Endothelial cell of umbilical vein (primary cell): ENCODE measurements around the gene ITPKB. TPM values are rescaled to one million over a fixed set of nuclear protein-coding genes. Genes with fewer than 3 reads are reported as not detected.

ENCODE experiments used
- BruUV-seq: library from RNA; stranded (reverse); fragments of 400-500 nt; replicated peaks from 2 replicates; lab custom pipeline; 2021; lab: Mats Ljungman, UMichigan
- CTCF ChIA-PET: fragments of 300-600, 350-600 bp; sonication (Branson Sonifier 250); formaldehyde crosslinking; loops from one replicate; lab custom pipeline; 2021; ENCODE audit warnings: antibody characterized with exemption, inconsistent platforms; lab: Charles Lee
- POLR2A ChIA-PET: fragments of 300-600, 350-600 bp; sonication (Branson Sonifier 250); formaldehyde crosslinking; loops from one replicate; lab custom pipeline; 2021; ENCODE audit warnings: antibody characterized with exemption, inconsistent platforms; lab: Charles Lee
- DNase-seq: peaks from one replicate; pipeline ENCODE4 v3.0.0-alpha.2; 2011; ENCODE audit warnings: low read depth, low spot score
- FAIRE-seq: peaks from 2 replicates; lab custom pipeline; 2011; peaks lifted over from hg19 to GRCh38; lab: Jason Lieb, UNC
- H2AFZ ChIP-seq: 2 replicates; pipeline ENCODE4 v1.6.0; 2012; ENCODE audit warnings: low read depth, low read length, control low read depth, inconsistent platforms
- H3K27ac ChIP-seq: 2 replicates; pipeline ENCODE4 v1.5.1; 2011; ENCODE audit warnings: low read depth, mild to moderate bottlenecking, control low read depth, low read length, moderate library complexity; ENCODE audit not compliant: insufficient read depth
- H3K27me3 ChIP-seq, 2 experiments: 2 replicates each; pipeline versions ENCODE4 v1.6.0 to v1.6.1; 2011; ENCODE audit warnings: low read length in 2 of 2, mixed read lengths in 1 of 2; ENCODE audit not compliant: control insufficient read depth in 2 of 2, insufficient read depth in 2 of 2
- H3K36me3 ChIP-seq, 2 experiments: 2 replicates in 1 of 2; 3 replicates in 1 of 2; pipeline ENCODE4 v1.5.1; 2011; ENCODE audit warnings: low read length in 2 of 2, mild to moderate bottlenecking in 1 of 2, moderate library complexity in 1 of 2; ENCODE audit not compliant: control insufficient read depth in 2 of 2, insufficient read depth in 2 of 2; ENCODE audit errors: extremely low read depth in 1 of 2
- H3K4me1 ChIP-seq: 3 replicates; pipeline ENCODE4 v1.5.1; 2011; ENCODE audit warnings: mild to moderate bottlenecking, low read length; ENCODE audit not compliant: control insufficient read depth, insufficient read depth; ENCODE audit errors: extremely low read depth
- H3K4me2 ChIP-seq: 2 replicates; pipeline ENCODE4 v1.6.1; 2011; ENCODE audit warnings: low read length, control low read depth, mixed read lengths; ENCODE audit not compliant: insufficient read depth
- H3K4me3 ChIP-seq, 3 experiments: fragments of 200-600 bp in 1 of 3; sonication (generic), shearing (Covaris generic) in 1 of 3; replicated peaks in 1 of 3; 2 replicates each; pipeline ENCODE4 v1.5.1; 2011 to 2016; ENCODE audit warnings: control low read depth in 3 of 3, low read length in 3 of 3, mild to moderate bottlenecking in 2 of 3, inconsistent platforms in 1 of 3, low read depth in 1 of 3, moderate library complexity in 1 of 3; ENCODE audit not compliant: insufficient read depth in 1 of 3
- H3K79me2 ChIP-seq: 2 replicates; pipeline ENCODE4 v1.6.0; 2012; ENCODE audit warnings: low read length, inconsistent platforms; ENCODE audit not compliant: control insufficient read depth, insufficient read depth
- H3K9ac ChIP-seq: replicated peaks from 2 replicates; pipeline ENCODE3; 2011; ENCODE audit warnings: low read length, control low read depth; ENCODE audit not compliant: insufficient read depth; ENCODE audit errors: extremely low read depth
- H3K9me1 ChIP-seq: replicated peaks from 3 replicates; pipeline ENCODE4 v1.6.0; 2011; ENCODE audit warnings: mild to moderate bottlenecking, low read length; ENCODE audit not compliant: control insufficient read depth, insufficient read depth; ENCODE audit errors: extremely low read depth
- H3K9me3 ChIP-seq: replicated peaks from 2 replicates; pipeline ENCODE4 v1.5.1; 2012; ENCODE audit warnings: low read length, inconsistent platforms; ENCODE audit not compliant: control insufficient read depth, insufficient read depth
- H4K20me1 ChIP-seq: replicated peaks from 2 replicates; pipeline ENCODE3; 2011; ENCODE audit warnings: mild to moderate bottlenecking, low read length; ENCODE audit not compliant: control insufficient read depth, insufficient read depth; ENCODE audit errors: extremely low read depth
- CTCF ChIP-seq, 2 donors: IDR thresholded peaks; 1 replicate in 1 of 2; 2 replicates in 1 of 2; pipeline ENCODE4 v1.5.1; 2011; ENCODE audit warnings: low read length in 2 of 2, mild to moderate bottlenecking in 2 of 2, moderate library complexity in 2 of 2, control low read depth in 1 of 2, inconsistent platforms in 1 of 2, low read depth in 1 of 2; ENCODE audit not compliant: insufficient read depth in 1 of 2; ENCODE audit errors: extremely low read depth in 1 of 2
- EZH2 ChIP-seq: IDR thresholded peaks from 2 replicates; pipeline ENCODE4 v1.6.1; 2012; ENCODE audit warnings: borderline replicate concordance, low read depth, mild to moderate bottlenecking, moderate library complexity, low read length, inconsistent platforms; ENCODE audit not compliant: severe bottlenecking
- FOS ChIP-seq: IDR thresholded peaks from 2 replicates; pipeline ENCODE4 v1.6.1; 2011; ENCODE audit warnings: mild to moderate bottlenecking, low read length, moderate library complexity, borderline replicate concordance; ENCODE audit not compliant: insufficient read depth
- GATA2 ChIP-seq: IDR thresholded peaks from 2 replicates; pipeline ENCODE4 v1.7.0; 2011; ENCODE audit warnings: low read depth, mild to moderate bottlenecking, moderate library complexity, mixed read lengths, low read length; ENCODE audit not compliant: insufficient read length, insufficient read depth
- JUN ChIP-seq: IDR thresholded peaks from 2 replicates; pipeline ENCODE4 v1.6.1; 2011; ENCODE audit warnings: borderline replicate concordance, low read depth; ENCODE audit not compliant: insufficient read length, insufficient read depth
- MAX ChIP-seq: IDR thresholded peaks from 2 replicates; pipeline ENCODE4 v1.6.1; 2011; ENCODE audit not compliant: insufficient read depth, insufficient read length
- MYC ChIP-seq: IDR thresholded peaks from one replicate; pipeline ENCODE4 v1.6.1; 2011; ENCODE audit warnings: mild to moderate bottlenecking, low read depth, low read length
- POLR2A ChIP-seq: IDR thresholded peaks from 2 replicates; pipeline ENCODE4 v1.6.1; 2012; ENCODE audit warnings: low read depth, mild to moderate bottlenecking, control low read depth, low read length
- POLR2AphosphoS5 ChIP-seq: IDR thresholded peaks from 2 replicates; pipeline ENCODE4 v1.6.1; 2012; ENCODE audit warnings: low read depth, mild to moderate bottlenecking, control low read depth, low read length, moderate library complexity; ENCODE audit not compliant: insufficient read depth
- dilution Hi-C: fragments of 300-500 bp; cut with MboI; formaldehyde crosslinking; loops from one replicate; pipeline ENCODE4 v1.15.0; 2019; ENCODE audit warnings: low sequenced_read_pairs; ENCODE audit not compliant: extremely low pct_ligation_motif_present
- intact Hi-C: fragments of 100-400 bp; cut with micrococcal nuclease; formaldehyde crosslinking; loops from one replicate; pipeline ENCODE4 v1.10.0; 2022
- polyA plus RNA-seq, 4 experiments: library from polyadenylated mRNA; depleted of rRNA in 3 of 4; stranded (reverse) in 3 of 4; unstranded in 1 of 4; fragments of >200 nt; gene quantifications; 2 replicates each; pipeline versions ENCODE4 v1.2.1 to v1.2.3, GENCODE V29; 2011 to 2012; ENCODE audit warnings: missing spikeins in 1 of 4
- total RNA-seq: library from RNA; stranded (reverse); gene quantifications from 2 replicates; pipeline ENCODE4 v1.2.3, GENCODE V29; 2021

ITPKB gene
- total and polyA plus RNA-seq, 2 donors (not counting 3 experiments of a cell fraction or from before 2014, with no cell fraction given) = 7.7 to 34.8 TPM

DNA sequence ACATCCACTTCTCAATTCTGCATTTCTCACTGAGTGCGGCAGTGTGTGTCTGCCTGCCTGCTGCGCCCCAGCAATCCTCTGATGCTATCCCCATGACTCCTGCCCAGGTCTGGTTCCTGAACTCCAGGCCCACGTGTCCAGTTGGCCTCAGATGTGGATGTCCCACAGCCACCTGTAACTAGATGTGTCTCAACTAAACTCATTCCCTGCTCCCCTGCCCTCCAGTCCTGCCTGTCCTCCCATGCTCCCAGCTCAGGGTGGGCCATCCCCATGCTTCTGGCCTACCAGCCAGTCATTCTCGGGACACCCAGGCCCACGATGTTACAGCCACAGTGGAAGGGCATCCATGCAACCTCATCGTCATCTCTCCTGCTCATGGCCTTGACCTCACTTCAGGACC lies 113.8 kb downstream of the ITPKB start:
- BruUV-seq = no TSS peak
- ChIA-PET POLR2A (interaction anchor here (0.7 kb wide), 1 partner anchor 13 kb away, joined by 5 read pairs; no protein-coding TSS in a partner anchor), CTCF (interaction anchor here (0.9 to 2.2 kb wide), 3 partner anchors 203 to 823 kb away, joined by 3 to 26 read pairs (median 20); no protein-coding TSS in a partner anchor)
- H3K36me3 ChIP-seq = no peaks in the 10 kb centered on the region
- TF ChIP-seq FOS = no peak
- TF ChIP-seq JUN = no peak
- TF ChIP-seq POLR2AphosphoS5 = no peak
- no peak overlapping the region for H3K4me3 ChIP-seq
- H3K27ac ChIP-seq = no peak overlapping the region
- H3K79me2 ChIP-seq = no peaks in the 10 kb centered on the region
- FAIRE-seq (no peak), DNase-seq (no peak)
- no peak overlapping the region for H3K4me2 ChIP-seq
- no peaks in the 10 kb centered on the region for H3K4me1 ChIP-seq
- intact Hi-C loops = no loop called here
- H2AFZ ChIP-seq = no peak overlapping the region
- dilution Hi-C loops = no loop called here
- no peaks in the 10 kb centered on the region for H3K9me3 ChIP-seq
- no peak overlapping the region for H3K9ac ChIP-seq
- no peaks in the 10 kb centered on the region for H4K20me1 ChIP-seq
- H3K27me3 ChIP-seq = peaks cover 0 to 2% of the 10 kb centered on the region in 2 experiments
- H3K9me1 ChIP-seq = no peaks in the 10 kb centered on the region

- POLR2A ChIA-PET = interaction anchor here (0.7 kb wide), 1 partner anchor 14 kb away, joined by 5 read pairs; no protein-coding TSS in a partner anchor
- Histone ChIP-seq H3K79me2 (no peaks in the 10 kb centered on the region), H3K27ac (no peak overlapping the region), H3K36me3 (no peaks in the 10 kb centered on the region), H3K27me3 (peaks cover 0 to 2% of the 10 kb centered on the region in 2 experiments), H3K9ac (no peak overlapping the region), H3K4me2 (no peak overlapping the region), H3K9me3 (no peaks in the 10 kb centered on the region), H3K9me1 (no peaks in the 10 kb centered on the region), H4K20me1 (no peaks in the 10 kb centered on the region), H3K4me1 (no peaks in the 10 kb centered on the region), H2AFZ (no peak overlapping the region), H3K4me3 (no peak overlapping the region)
- no TSS peak for BruUV-seq
- dilution Hi-C loops = no loop called here
- no peak for FAIRE-seq
- DNase-seq = no peak
- TF ChIP-seq GATA2 (no peak), EZH2 (no peak), POLR2A (no peak), MYC (no peak), FOS (no peak), CTCF (IDR thresholded peaks at IDR 0.05; ENCODE audit: extremely low read depth in 1 of 2, insufficient read depth in 1 of 2, low read depth in 1 of 2, low read length in 2 of 2) (no peak), JUN (no peak), POLR2AphosphoS5 (no peak), MAX (no peak)
- intact Hi-C loops = no loop called here
- CTCF ChIA-PET = interaction anchor here (0.6 to 0.9 kb wide), 2 partner anchors 202 to 1182 kb away, joined by 3 read pairs; no protein-coding TSS in a partner anchor
Measured at GRCh38 chr1:226624526-226624925, 114.6 kb downstream of the ITPKB start.
